Common myeloid progenitor, CD34-positive (primary cell): ENCODE measurements around the gene KRT13.

ENCODE experiments used
- CTCF ChIA-PET: fragments of 350-600 bp; sonication (Branson Sonifier 250); formaldehyde crosslinking; loops from one replicate; lab custom pipeline; 2021; ENCODE audit warnings: antibody characterized with exemption; lab: Charles Lee
- POLR2A ChIA-PET: fragments of 350-600 bp; sonication (Branson Sonifier 250); formaldehyde crosslinking; loops from one replicate; lab custom pipeline; 2021; ENCODE audit warnings: antibody characterized with exemption; lab: Charles Lee
- DNase-seq, 3 donors: peaks; one replicate each; pipeline versions ENCODE4 v3.0.0 to v3.0.0-alpha.2; 2013
- H3K27ac ChIP-seq, 2 experiments: 1 replicate in 1 of 2; 2 replicates in 1 of 2; pipeline ENCODE4 v1.7.0; 2013; ENCODE audit warnings: inconsistent platforms in 2 of 2, low read length in 2 of 2, mild to moderate bottlenecking in 2 of 2, low read depth in 1 of 2, moderate library complexity in 1 of 2; ENCODE audit not compliant: severe bottlenecking in 2 of 2, insufficient read depth in 1 of 2, poor library complexity in 1 of 2
- H3K27me3 ChIP-seq, 5 experiments: replicated peaks in 2 of 5; 1 replicate in 3 of 5; 2 replicates in 2 of 5; pipeline versions ENCODE4 v1.6.1 to v1.7.0; 2013; ENCODE audit warnings: low read length in 4 of 5, mild to moderate bottlenecking in 2 of 5, moderate library complexity in 2 of 5, inconsistent platforms in 1 of 5; ENCODE audit not compliant: insufficient read depth in 5 of 5, control insufficient read depth in 4 of 5
- H3K36me3 ChIP-seq, 4 experiments: 1 replicate in 2 of 4; 2 replicates in 2 of 4; pipeline versions ENCODE4 v1.6.1 to v1.7.0; 2013; ENCODE audit warnings: low read length in 3 of 4, control low read depth in 1 of 4, mild to moderate bottlenecking in 1 of 4; ENCODE audit not compliant: control insufficient read depth in 4 of 4, insufficient read depth in 4 of 4
- H3K4me1 ChIP-seq, 4 experiments: 1 replicate in 3 of 4; 2 replicates in 1 of 4; pipeline versions ENCODE4 v1.6.1 to v1.7.1; 2013; ENCODE audit warnings: low read length in 3 of 4, mild to moderate bottlenecking in 3 of 4, control low read depth in 1 of 4, inconsistent platforms in 1 of 4, moderate library complexity in 1 of 4; ENCODE audit not compliant: control insufficient read depth in 4 of 4, insufficient read depth in 4 of 4; ENCODE audit errors: control extremely low read depth in 1 of 4
- H3K4me3 ChIP-seq, 7 experiments: 1 replicate in 4 of 7; 2 replicates in 3 of 7; pipeline versions ENCODE4 v1.5.1 to v1.7.0; 2013; ENCODE audit warnings: mild to moderate bottlenecking in 7 of 7, low read length in 6 of 7, moderate library complexity in 6 of 7, inconsistent platforms in 2 of 7, low read depth in 2 of 7, control low read depth in 1 of 7; ENCODE audit not compliant: insufficient read depth in 4 of 7, control insufficient read depth in 1 of 7; ENCODE audit errors: extremely low read depth in 1 of 7
- H3K9me3 ChIP-seq, 5 experiments: 1 replicate in 4 of 5; 2 replicates in 1 of 5; pipeline versions ENCODE4 v1.6.1 to v1.7.1; 2013; ENCODE audit warnings: low read length in 4 of 5, mild to moderate bottlenecking in 2 of 5, inconsistent platforms in 1 of 5, low read depth in 1 of 5, moderate library complexity in 1 of 5; ENCODE audit not compliant: control insufficient read depth in 4 of 5, insufficient read depth in 2 of 5; ENCODE audit errors: control extremely low read depth in 1 of 5
- WGBS: methylation state at CpG from one replicate; pipeline ENCODE4 v1.1.5; 2013; ENCODE audit not compliant: insufficient coverage; 5-methylcytosine and 5-hydroxymethylcytosine counted together

KRT13 gene

GRCh38 chr17:41533613-41534012 is 28.2 kb upstream of the KRT13 start:
- Histone ChIP-seq H3K36me3 (no peaks in the 10 kb centered on the region), H3K4me3 (no peak overlapping the region), H3K27me3 (peaks cover 6 to 71% (median 33%) of the 10 kb centered on the region in 5 experiments), H3K9me3 (no peaks in the 10 kb centered on the region), H3K4me1 (no peaks in the 10 kb centered on the region), H3K27ac (no peak overlapping the region)
- POLR2A ChIA-PET = no interaction called here
- 88% methylated on average over 3 of the region's 7 CpGs for WGBS
- DNase-seq = no peak
- CTCF ChIA-PET = interaction anchor here (1.0 kb wide), 1 partner anchor 15 kb away, joined by 5 read pairs; no protein-coding TSS in a partner anchor

GRCh38 chr17:41532947-41533570 is 27.6 kb upstream of the KRT13 start:
- no peaks in the 10 kb centered on the region for H3K36me3 ChIP-seq
- POLR2A ChIA-PET = no interaction called here
- H3K4me1 ChIP-seq = peaks cover 0 to 4% (median 2%) of the 10 kb centered on the region in 4 experiments
- no peak overlapping the region for H3K4me3 ChIP-seq
- 92% methylated on average over 7 of the region's 9 CpGs for WGBS
- H3K27ac ChIP-seq = no peak overlapping the region
- peaks cover 6 to 76% (median 37%) of the 10 kb centered on the region in 5 experiments for H3K27me3 ChIP-seq
- H3K9me3 ChIP-seq = no peaks in the 10 kb centered on the region
- CTCF ChIA-PET = interaction anchor here (1.0 kb wide), 1 partner anchor 16 kb away, joined by 5 read pairs; no protein-coding TSS in a partner anchor
- no peak for DNase-seq

- CTCF ChIA-PET = interaction anchor here (1.5 kb wide), 1 partner anchor 10 kb away, joined by 3 read pairs; no protein-coding TSS in a partner anchor
- H3K27me3 ChIP-seq = peaks cover 6 to 87% (median 42%) of the 10 kb centered on the region in 5 experiments
These were observed 26.6 kb upstream of the KRT13 start for GRCh38 chr17:41531993-41532392.

GRCh38 chr17:41530062-41531048 is 24.9 kb upstream of the KRT13 start:
- no peak overlapping the region for H3K4me3 ChIP-seq
- H3K36me3 ChIP-seq = no peaks in the 10 kb centered on the region
- H3K4me1 ChIP-seq = peaks cover 0 to 15% (median 9%) of the 10 kb centered on the region in 4 experiments
- POLR2A ChIA-PET = no interaction called here
- H3K27ac ChIP-seq = peak overlapping the region in 1 of 2 experiments; percentile 72
- no peaks in the 10 kb centered on the region for H3K9me3 ChIP-seq
- peak in 2 of 3 donors; percentile 8 for DNase-seq
- CTCF ChIA-PET = interaction anchor here (1.1 to 1.5 kb wide), 3 partner anchors 11 to 19 kb away, joined by 3 to 4 read pairs (median 3); no protein-coding TSS in a partner anchor
- WGBS = 95% methylated on average over 5 of the region's 8 CpGs
- peaks cover 6 to 88% (median 37%) of the 10 kb centered on the region in 5 experiments for H3K27me3 ChIP-seq

More at GRCh38 chr17:41531993-41532392, 26.6 kb upstream of the KRT13 start:
- peaks cover 0 to 15% (median 9%) of the 10 kb centered on the region in 4 experiments for H3K4me1 ChIP-seq
- H3K27ac ChIP-seq = no peak overlapping the region
- H3K9me3 ChIP-seq = no peaks in the 10 kb centered on the region
- no peak overlapping the region for H3K4me3 ChIP-seq
- H3K36me3 ChIP-seq = no peaks in the 10 kb centered on the region
- POLR2A ChIA-PET = no interaction called here
- DNase-seq = no peak
- WGBS = no CpG with 5 or more reads among the region's 1 CpG

GRCh38 chr17:41529491-41529915 is 24.1 kb upstream of the KRT13 start:
- CTCF ChIA-PET = interaction anchor here (0.9 to 1.4 kb wide), 2 partner anchors 20 to 51 kb away, joined by 3 to 4 read pairs; no protein-coding TSS in a partner anchor
- WGBS = 53% methylated on average over 4 of the region's 5 CpGs
- H3K36me3 ChIP-seq = no peaks in the 10 kb centered on the region
- H3K27me3 ChIP-seq = peaks cover 6 to 90% (median 37%) of the 10 kb centered on the region in 5 experiments
- peak in 1 of 3 donors; percentile 29 for DNase-seq
- no peaks in the 10 kb centered on the region for H3K9me3 ChIP-seq
- peak overlapping the region in 1 of 2 experiments; percentile 72 for H3K27ac ChIP-seq
- H3K4me1 ChIP-seq = peaks cover 0 to 15% (median 9%) of the 10 kb centered on the region in 4 experiments
- H3K4me3 ChIP-seq = no peak overlapping the region
- POLR2A ChIA-PET = no interaction called here

GRCh38 chr17:41528959-41529353 is 23.5 kb upstream of the KRT13 start:
- Histone ChIP-seq H3K4me3 (no peak overlapping the region), H3K27ac (peak overlapping the region in 1 of 2 experiments; percentile 72), H3K4me1 (peaks cover 0 to 15% (median 9%) of the 10 kb centered on the region in 4 experiments), H3K27me3 (peaks cover 6 to 95% (median 37%) of the 10 kb centered on the region in 5 experiments), H3K9me3 (no peaks in the 10 kb centered on the region), H3K36me3 (no peaks in the 10 kb centered on the region)
- peak in 1 of 3 donors; percentile 14 for DNase-seq
- ChIA-PET CTCF (interaction anchor here (0.9 kb wide), 1 partner anchor 51 kb away, joined by 3 read pairs; no protein-coding TSS in a partner anchor), POLR2A (no interaction called here)
- 47% methylated on average over 10 of the region's 10 CpGs for WGBS
